Measurements from ENCODE around the gene CHRM4.

Gene CHRM4

GRCh38 chr11:46391578-46392420 lies at the start of gene CHRM4:
CHRM4 (minus strand) TSS chr11:46391776; CDS start chr11:46386557, 5,219 bp downstream.
- DNase-seq = no peak

DNA sequence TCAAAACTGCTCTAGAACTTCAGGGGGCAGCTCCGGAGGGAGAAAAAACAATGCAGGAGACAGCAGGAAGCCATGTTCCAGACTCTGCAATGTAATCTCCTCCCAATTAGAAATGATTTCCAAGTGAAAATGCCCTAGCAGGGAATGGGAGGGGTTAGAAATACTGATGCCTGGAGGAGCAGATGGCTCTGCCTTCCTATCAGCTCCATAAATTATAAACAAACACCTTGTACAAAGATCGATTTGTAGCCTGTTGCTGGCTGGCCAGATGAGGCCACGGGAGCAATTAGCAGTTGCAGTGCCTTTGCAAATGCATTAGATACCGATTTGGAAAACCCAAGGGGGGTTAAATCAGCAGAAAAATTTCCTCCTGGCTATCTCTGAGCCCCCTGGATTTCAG lies 46.6 kb upstream of the CHRM4 start:
- no peak for DNase-seq

DNA sequence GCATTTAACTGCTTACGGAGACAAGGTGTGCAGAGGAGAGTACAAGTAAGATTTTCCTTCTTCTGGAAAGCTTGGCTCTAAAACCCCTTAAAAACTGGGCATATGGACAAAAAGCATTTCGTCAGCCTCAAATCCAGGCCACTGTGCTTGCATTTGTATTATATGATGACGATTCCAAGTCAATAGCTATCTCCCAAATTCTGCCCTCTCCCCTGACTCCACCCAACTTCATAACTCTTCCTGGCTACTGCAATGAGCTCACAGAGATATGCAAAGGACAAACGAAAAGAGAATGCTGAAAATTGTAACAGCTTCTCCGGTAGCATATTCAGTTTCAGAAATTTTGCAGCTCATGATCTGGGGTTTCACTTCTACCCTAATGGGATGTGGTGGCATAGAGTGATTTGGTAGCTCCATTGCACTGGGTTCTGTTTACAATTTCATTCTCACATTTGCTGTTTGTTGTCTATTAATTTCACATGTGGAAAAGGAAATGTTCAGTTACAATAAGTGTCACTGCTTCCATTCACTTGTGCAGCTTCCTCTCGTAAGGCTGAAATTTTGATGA lies 45.6 kb upstream of the CHRM4 start:
- no peak for DNase-seq

DNA sequence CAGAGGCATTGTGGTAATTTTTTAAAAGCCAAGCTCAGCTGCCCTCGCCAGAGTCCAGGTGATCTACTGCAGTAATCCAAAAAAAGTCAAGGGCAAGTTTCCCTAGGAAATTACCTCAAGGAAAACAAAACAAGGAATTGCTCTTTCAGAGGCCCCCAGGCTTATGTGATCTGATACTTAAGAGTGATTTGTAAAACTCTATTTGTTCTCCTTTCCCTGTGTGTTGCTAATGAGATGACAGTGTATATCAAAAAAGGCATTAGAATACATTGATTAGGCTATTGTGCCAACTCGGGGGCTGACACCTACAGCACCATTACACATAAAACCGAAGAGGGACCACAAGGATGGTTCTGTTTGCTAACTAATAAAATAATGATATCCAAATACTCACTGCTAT lies 44.5 kb upstream of the CHRM4 start:
- no peak for DNase-seq

DNA sequence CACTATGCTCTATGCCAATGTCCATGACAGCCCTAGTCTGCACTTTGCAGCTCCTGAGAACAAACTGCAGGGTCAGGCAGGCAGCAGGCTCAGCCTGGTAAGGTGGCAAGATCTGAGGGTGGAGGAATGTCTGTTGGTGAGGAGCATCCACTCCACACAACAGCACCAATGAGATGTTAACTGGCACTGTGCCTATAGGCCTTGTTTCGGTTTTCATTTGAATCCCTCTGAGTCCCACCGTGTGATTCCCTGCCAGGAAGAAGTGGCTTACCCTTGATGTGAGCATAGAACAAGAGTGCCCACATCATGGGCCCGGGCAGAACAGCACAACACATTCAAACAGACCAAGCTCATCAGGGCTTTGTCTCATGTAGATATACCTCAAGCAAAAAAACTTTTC lies 44.1 kb upstream of the CHRM4 start:
- no peak for DNase-seq

DNA sequence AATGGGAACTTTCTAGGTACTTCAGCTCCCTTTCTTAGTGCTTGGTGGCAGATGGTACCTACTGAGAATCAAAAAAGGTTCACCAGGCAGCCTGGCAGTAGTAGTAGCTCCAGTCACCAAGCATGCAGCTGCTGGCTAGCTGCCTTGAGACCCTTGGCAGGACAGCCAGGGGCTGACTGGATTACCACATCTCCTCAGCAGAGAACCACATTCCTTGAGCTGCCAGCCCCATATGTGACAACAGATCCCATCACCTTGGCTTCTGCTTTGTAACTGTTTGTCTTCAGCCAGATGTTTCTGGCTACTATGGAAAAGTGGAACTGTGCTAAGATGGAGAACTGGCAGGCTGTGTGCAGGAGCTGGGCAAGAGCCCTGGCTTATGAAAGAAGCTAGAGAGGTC lies 39.6 kb upstream of the CHRM4 start:
- DNase-seq = no peak

- no peak for DNase-seq
Measured at GRCh38 chr11:46429717-46430116, 38.1 kb upstream of the CHRM4 start.

GRCh38 chr11:46427364-46427763 lies 35.8 kb upstream of the CHRM4 start:
- DNase-seq = no peak

DNA sequence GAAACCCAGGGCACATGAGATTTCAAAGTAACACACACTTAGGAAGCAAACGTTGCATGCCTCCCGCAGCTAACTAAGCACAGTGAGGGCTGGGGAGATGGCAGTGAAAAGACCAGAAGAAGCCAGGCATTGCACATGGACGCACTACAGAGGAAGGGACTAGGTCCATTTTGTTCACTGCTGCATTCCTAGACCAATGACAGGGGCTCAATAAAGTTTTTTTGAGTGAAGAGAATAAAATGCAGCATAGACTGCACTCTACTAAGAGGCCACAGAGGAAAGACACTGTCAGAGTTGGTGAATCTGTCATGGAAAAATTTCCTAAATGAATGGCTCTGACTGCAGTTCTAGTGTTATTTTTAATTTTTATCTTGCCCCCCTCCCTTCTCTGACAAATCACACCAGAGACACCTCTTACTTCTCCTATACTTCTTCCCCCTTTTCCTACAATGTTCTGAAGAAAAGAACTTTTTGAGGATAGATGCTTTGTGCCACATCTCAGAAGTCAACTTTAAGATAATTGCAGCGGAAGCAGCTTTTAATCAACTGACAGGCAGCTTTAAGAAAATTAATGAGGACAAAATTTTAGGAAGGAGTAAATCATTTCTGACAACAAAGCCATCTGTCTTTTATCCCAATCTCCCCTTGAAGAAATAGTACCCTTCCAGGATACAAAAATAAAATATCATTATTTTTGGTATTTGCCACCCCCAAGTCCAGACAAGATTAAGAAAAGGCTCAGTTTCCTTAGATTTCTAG lies 34.8 kb upstream of the CHRM4 start:
- no peak for DNase-seq

DNA sequence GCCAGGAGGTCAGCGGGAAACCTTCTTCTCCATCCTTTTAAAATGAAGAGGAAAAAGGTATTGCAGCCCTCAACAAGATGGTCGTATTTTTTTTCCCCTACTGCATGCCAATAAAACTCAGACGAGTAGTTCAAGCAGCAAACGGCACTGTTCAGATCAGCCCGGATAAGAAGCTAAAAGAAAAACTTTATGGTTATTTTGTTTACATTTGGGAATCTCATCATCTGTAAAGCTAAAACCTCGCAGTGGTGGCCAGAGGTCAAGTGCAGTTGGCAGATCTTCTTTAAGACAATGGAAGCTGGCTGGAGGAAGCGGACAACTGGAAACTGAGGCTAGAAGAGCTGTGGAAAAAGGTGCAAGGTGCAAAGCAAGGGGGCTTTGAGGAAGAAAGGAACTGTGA lies 31.0 kb upstream of the CHRM4 start:
- no peak for DNase-seq

DNA sequence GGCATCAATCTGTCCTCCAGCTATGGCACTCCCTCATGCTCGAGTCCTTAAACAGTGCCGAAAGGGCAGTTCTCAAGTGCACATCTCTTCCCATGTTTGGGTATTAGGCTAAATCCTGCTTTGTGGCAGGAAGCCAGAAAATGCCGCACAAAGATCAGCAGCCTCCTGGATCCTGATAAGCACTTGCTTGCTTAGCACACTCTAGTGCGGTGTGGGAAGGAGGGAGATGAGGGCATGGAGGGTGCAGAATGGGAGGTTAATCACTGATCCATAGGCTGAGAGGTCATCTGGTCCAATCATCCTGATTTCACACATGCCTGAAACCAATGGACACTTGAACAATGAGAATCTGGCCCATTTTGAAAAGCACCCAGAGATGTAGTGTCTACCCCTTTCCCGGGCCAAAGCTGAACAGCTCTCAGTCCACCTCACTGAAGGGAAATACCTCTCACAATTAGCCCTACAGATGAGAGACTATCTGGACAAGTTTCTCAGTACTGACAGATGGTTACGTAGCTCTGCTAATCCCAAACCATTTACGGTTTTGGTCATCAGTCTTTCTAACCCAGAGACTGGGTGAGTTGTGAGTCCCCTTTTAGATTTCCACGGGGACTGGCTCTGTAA lies 29.8 kb upstream of the CHRM4 start:
- DNase-seq = no peak

DNA sequence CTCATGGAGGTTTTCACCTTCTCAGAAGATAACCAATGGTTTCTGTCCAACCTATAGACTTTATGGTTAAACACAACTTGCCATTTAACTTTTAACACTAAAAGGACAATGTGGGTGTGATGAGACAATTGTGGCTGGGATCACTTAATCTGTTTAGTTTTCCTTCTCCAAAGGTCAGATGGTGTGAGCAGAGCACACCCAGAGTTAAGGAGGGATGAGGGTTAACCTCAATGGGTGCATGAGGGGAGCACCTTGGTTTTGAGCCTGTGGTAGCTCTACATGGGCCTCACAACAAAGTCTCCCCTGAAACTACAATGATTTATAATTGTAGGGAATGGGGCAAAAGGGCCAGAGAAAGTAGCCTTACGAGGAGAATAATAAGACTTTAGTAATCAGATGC lies 28.9 kb upstream of the CHRM4 start:
- DNase-seq = no peak

DNA sequence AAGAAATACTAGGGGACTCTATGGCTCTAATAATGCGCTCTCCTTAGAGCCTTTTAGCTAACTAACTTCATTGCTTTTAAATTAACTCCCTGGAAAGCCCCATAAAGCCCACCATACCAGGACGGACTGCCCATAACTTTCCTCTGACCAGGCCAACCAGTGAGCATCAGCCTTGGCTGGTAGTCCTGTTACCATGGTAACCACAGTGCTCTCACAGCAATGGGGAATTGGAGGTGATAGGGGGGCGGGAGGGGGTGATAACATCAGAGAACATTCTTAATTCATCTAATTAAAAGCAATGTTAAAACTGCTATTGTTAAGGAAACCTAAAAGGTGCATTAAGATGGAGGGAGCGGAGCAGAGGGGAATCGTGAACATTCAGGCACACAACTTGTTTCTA lies 27.2 kb upstream of the CHRM4 start:
- DNase-seq = no peak

GRCh38 chr11:46417711-46418110 lies 26.1 kb upstream of the CHRM4 start:
- no peak for DNase-seq

DNA sequence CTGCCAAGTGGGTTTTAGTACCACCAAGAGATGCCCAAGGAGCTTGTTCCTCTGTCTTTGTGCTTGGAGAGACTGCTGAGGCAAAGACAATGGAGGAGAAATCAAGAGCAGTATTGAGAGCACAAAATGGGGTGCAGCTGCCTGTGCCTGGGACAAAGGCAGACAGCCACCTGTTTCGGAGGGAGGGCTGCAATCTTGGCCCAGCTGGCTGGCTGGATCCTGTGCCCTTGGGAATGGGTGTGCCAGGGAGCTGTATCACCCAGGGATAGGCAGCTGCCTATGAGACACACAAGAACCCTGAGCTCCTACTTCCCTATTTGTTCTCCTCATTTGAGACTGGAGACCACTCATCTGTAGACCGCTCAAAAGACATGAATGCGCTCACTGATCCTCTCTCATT lies 23.3 kb upstream of the CHRM4 start:
- DNase-seq = no peak

- DNase-seq = no peak
Measured at GRCh38 chr11:46414466-46414796, 22.9 kb upstream of the CHRM4 start.

- DNase-seq = no peak
Measured at GRCh38 chr11:46413760-46414465, 22.3 kb upstream of the CHRM4 start.

DNA sequence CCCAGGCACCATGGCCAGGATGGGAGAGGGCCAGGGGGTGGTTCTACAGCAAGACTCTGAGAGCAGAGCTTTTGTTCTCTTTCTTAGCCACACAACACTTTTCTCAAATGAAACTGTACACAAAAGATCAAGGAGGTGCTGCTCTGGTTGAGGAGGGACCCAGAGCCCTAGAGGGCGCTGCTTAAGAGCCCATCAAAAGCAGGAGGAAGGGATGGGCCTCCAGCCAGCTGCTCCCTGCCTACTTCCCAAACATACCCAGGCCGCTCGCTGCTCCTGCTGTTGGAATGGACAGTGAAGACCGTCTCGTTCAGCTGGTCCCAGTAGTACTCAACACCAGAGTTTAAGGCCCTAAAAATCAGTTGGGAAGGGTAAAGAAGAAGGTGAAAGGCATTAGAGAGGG lies 18.4 kb upstream of the CHRM4 start:
- no peak for DNase-seq

DNA sequence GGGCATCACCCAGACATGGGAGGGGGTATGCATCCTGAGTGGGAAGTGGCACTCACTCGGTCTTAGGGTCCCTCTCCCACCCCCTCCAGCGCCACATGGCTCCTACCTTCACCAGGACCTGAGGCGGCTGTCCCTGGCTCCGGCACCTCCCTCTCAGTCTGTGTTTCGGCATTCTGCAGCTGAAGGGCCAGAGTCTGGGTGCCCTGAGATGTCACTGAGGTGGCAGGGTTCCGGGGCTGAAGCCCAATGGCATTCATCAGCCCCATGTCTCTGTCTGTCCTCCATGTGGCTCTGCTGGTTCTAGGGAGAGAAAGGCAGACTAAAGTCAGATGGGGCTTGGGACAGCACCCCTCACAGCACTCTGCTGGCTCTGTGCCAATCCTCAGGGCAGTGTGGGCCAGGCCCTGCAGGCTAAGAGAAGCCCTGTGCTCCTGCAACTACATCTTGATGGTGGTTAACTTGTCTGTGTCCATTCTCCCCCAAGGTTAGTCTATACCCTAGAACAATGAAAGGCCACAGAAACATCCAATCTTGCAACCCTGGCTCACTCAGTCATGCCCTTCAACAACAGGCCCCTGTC lies 16.9 kb upstream of the CHRM4 start:
- DNase-seq = no peak

GRCh38 chr11:46407635-46408034 lies 16.1 kb upstream of the CHRM4 start:
- no peak for DNase-seq

DNA sequence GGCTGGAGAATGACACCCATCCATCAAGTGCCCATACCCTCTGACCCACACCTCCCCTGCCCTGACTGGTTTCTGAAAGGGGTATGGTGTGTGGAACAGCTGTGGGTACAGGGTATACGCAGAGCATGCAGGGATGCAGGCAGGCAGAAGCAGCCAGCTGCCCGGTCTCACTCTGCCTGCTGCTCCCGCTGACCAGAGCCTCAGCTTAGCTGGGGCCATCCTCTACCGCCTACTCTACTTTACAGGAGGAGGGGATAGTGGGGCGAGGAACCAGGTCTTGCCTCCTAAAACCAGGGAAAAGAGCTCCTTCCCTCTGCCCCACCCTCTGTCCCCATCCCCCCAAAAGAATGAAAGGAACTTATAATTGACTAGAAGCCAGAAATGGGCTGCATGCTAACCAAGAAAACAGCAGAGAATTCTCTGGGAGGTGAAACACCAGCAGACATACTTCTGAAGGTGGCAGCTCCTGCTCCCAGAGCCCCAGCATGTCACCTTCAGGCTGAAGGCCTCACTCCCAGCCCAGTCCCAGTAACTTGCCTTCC lies 13.0 kb upstream of the CHRM4 start:
- no peak for DNase-seq
